OCI-LY7 (cell line): ENCODE measurements around the gene EIF2S2. TPM values are rescaled to one million over a fixed set of nuclear protein-coding genes. Genes with fewer than 3 reads are reported as not detected.

Experiments
- BruUV-seq: library from RNA; stranded (reverse); fragments of 400-500 nt; replicated peaks from 2 replicates; lab custom pipeline; 2021; lab: Mats Ljungman, UMichigan
- CTCF ChIA-PET: fragments of 300-600 bp; sonication (Branson Sonifier 250); formaldehyde crosslinking; loops from one replicate; lab custom pipeline; 2022; ENCODE audit warnings: antibody characterized with exemption; ENCODE audit not compliant: unreplicated experiment; lab: Charles Lee
- POLR2A ChIA-PET: fragments of 300-600 bp; sonication (Branson Sonifier 250); formaldehyde crosslinking; loops from one replicate; lab custom pipeline; 2022; ENCODE audit warnings: antibody characterized with exemption; lab: Charles Lee
- DNase-seq: peaks from one replicate; pipeline ENCODE4 v3.0.0-alpha.2; 2015; ENCODE audit warnings: low spot score
- H2AFZ ChIP-seq: fragments of 200-600 bp; sonication (generic), shearing (Covaris generic); 2 replicates; pipeline ENCODE4 v1.6.1; 2014; ENCODE audit warnings: mild to moderate bottlenecking, antibody characterized with exemption, low read length, moderate library complexity
- H3K27ac ChIP-seq: fragments of 200-600 bp; sonication (generic); 2 replicates; pipeline ENCODE4 v1.5.1; 2014; ENCODE audit warnings: mixed run types, low read depth, mild to moderate bottlenecking, moderate library complexity, low read length, inconsistent platforms; ENCODE audit not compliant: poor library complexity, severe bottlenecking
- H3K36me3 ChIP-seq: fragments of 200-600 bp; sonication (generic); 2 replicates; pipeline ENCODE4 v1.6.1; 2014; ENCODE audit warnings: mild to moderate bottlenecking, antibody characterized with exemption, low read length, moderate library complexity, mixed read lengths; ENCODE audit not compliant: insufficient read depth
- H3K4me1 ChIP-seq: fragments of 200-600 bp; sonication (generic); 2 replicates; pipeline ENCODE4 v1.5.1; 2014; ENCODE audit warnings: mild to moderate bottlenecking, low read length; ENCODE audit not compliant: insufficient read depth, poor library complexity, severe bottlenecking
- H3K4me2 ChIP-seq: fragments of 200-600 bp; sonication (generic); 2 replicates; pipeline ENCODE4 v1.6.1; 2014; ENCODE audit warnings: mild to moderate bottlenecking, low read length
- H3K4me3 ChIP-seq: fragments of 200-600 bp; sonication (generic); 2 replicates; pipeline ENCODE4 v1.5.1; 2014; ENCODE audit warnings: mild to moderate bottlenecking, low read depth, low read length; ENCODE audit not compliant: poor library complexity, severe bottlenecking
- H3K79me2 ChIP-seq: fragments of 200-600 bp; sonication (generic); 2 replicates; pipeline ENCODE4 v1.6.1; 2016; ENCODE audit warnings: low read depth, mild to moderate bottlenecking, low read length, moderate library complexity, mixed read lengths; ENCODE audit not compliant: insufficient read depth
- H3K9me2 ChIP-seq: fragments of 200-600 bp; sonication (generic); 2 replicates; pipeline ENCODE4 v1.6.1; 2016; ENCODE audit warnings: mild to moderate bottlenecking, low read length, mixed read lengths; ENCODE audit not compliant: insufficient read depth
- H3K9me3 ChIP-seq: fragments of 200-600 bp; sonication (generic); 2 replicates; pipeline ENCODE4 v1.6.1; 2014; ENCODE audit warnings: mild to moderate bottlenecking, mixed run types, low read length, mixed read lengths
- H4K20me1 ChIP-seq: fragments of 200-600 bp; sonication (generic); 2 replicates; pipeline ENCODE4 v1.6.1; 2014; ENCODE audit warnings: mild to moderate bottlenecking, antibody characterized with exemption, low read length, moderate library complexity, mixed read lengths; ENCODE audit not compliant: insufficient read depth
- EZH2phosphoT487 ChIP-seq: fragments of 200-600 bp; sonication (generic); IDR thresholded peaks from 2 replicates; pipeline ENCODE4 v1.6.1; 2018; ENCODE audit warnings: low read depth, borderline replicate concordance, mild to moderate bottlenecking, mixed run types, antibody characterized with exemption, low read length, moderate library complexity, mixed read lengths
- intact Hi-C: fragments of 100-400 bp; cut with micrococcal nuclease; formaldehyde crosslinking; loops from one replicate; pipeline ENCODE4 v1.10.0; 2022; ENCODE audit not compliant: unreplicated experiment
- total RNA-seq, 2 experiments: library from RNA; depleted of rRNA in 1 of 2; stranded (reverse); fragments of >200 nt in 1 of 2; shearing (Covaris generic) in 1 of 2; gene quantifications; 2 replicates each; pipeline ENCODE4 v1.2.3, GENCODE V29; 2014 to 2022
- TF ChIP-seq, protein P1 (sequence below): fragments of 200-600 bp; sonication (generic); conservative IDR thresholded peaks from 2 replicates; pipeline ENCODE4 v1.5.1; 2014; ENCODE audit warnings: mild to moderate bottlenecking, antibody characterized with exemption, low read length, moderate library complexity, mixed read lengths

The EIF2S2 gene
- total RNA-seq, 2 experiments from 2014 or later = 104 to 130 TPM

DNA sequence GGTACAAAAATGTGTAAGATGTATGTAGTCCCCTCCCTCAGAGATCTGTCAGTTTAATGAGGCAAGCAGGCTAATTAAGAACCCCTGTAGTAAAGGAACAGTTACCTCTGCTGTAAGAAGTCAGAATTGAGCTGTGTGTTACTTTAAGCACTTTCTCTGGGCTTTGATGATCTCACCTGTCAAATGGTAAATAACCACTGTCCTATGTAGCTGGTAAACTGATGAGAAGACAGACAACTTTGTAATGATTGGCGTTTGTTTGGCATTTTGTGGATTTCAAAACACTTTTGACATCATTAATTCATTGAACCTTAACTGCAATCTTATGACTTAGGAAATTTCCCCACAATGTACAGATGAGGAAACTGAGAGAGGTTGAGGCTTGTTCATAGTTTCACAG, 62.7 kb downstream of the EIF2S2 start:
- no peak for DNase-seq
- intact Hi-C loops = no loop called here
- ChIA-PET POLR2A (interaction anchor here (1.0 kb wide), 1 partner anchor 119 kb away, joined by 4 read pairs; no protein-coding TSS in a partner anchor), CTCF (no interaction called here)
- peaks cover 87% of the 10 kb centered on the region for H3K79me2 ChIP-seq
- H3K4me2 ChIP-seq = no peak overlapping the region
- no TSS peak for BruUV-seq
- H2AFZ ChIP-seq = no peak overlapping the region
- TF ChIP-seq, protein P1, sequence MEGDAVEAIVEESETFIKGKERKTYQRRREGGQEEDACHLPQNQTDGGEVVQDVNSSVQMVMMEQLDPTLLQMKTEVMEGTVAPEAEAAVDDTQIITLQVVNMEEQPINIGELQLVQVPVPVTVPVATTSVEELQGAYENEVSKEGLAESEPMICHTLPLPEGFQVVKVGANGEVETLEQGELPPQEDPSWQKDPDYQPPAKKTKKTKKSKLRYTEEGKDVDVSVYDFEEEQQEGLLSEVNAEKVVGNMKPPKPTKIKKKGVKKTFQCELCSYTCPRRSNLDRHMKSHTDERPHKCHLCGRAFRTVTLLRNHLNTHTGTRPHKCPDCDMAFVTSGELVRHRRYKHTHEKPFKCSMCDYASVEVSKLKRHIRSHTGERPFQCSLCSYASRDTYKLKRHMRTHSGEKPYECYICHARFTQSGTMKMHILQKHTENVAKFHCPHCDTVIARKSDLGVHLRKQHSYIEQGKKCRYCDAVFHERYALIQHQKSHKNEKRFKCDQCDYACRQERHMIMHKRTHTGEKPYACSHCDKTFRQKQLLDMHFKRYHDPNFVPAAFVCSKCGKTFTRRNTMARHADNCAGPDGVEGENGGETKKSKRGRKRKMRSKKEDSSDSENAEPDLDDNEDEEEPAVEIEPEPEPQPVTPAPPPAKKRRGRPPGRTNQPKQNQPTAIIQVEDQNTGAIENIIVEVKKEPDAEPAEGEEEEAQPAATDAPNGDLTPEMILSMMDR = no peak
- TF ChIP-seq EZH2phosphoT487 = no peak
- no peaks in the 10 kb centered on the region for H3K9me2 ChIP-seq
- peaks cover 11% of the 10 kb centered on the region; the same call in 1 of the 2 replicates for H4K20me1 ChIP-seq
- no peak overlapping the region for H3K27ac ChIP-seq
- no peak overlapping the region for H3K4me3 ChIP-seq
- peaks cover 6% of the 10 kb centered on the region for H3K4me1 ChIP-seq
- H3K9me3 ChIP-seq = no peaks in the 10 kb centered on the region
- peaks cover 40% of the 10 kb centered on the region for H3K36me3 ChIP-seq

DNA sequence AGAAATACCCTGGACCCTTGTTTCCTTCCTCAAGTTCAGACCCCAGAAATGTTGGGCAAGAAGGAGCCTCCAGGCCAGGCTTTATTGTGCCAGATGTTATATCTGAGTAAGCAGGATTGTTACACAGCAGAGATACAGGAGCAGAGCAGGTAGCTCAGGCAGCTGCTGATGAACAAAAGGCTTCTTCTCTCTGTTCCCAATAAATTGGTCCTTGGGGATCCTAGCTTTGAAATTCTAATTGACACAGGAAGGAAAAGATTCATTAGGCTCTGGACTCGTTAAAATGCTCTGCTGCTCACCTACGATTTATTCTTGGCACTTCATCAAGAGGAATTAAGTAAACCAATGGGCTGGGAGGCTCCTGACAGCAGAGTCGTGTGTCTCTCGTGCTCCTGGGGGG, 64.1 kb downstream of the EIF2S2 start:
- no TSS peak for BruUV-seq
- H3K27ac ChIP-seq = no peak overlapping the region
- H3K36me3 ChIP-seq = peaks cover 44% of the 10 kb centered on the region
- H3K79me2 ChIP-seq = peaks cover 87% of the 10 kb centered on the region
- CTCF ChIA-PET = no interaction called here
- peaks cover 6% of the 10 kb centered on the region for H3K4me1 ChIP-seq
- intact Hi-C loops = no loop called here
- peaks cover 11% of the 10 kb centered on the region; the same call in 1 of the 2 replicates for H4K20me1 ChIP-seq
- H2AFZ ChIP-seq = no peak overlapping the region
- POLR2A ChIA-PET = interaction anchor here (0.6 to 1.0 kb wide), 3 partner anchors 40 to 467 kb away, joined by 3 to 5 read pairs (median 3); no protein-coding TSS in a partner anchor
- no peak for DNase-seq
- no peak overlapping the region for H3K4me2 ChIP-seq
- no peak overlapping the region for H3K4me3 ChIP-seq
- TF ChIP-seq EZH2phosphoT487 = no peak
- TF ChIP-seq, protein P1 = no peak
- no peaks in the 10 kb centered on the region for H3K9me3 ChIP-seq
- H3K9me2 ChIP-seq = no peaks in the 10 kb centered on the region

DNA sequence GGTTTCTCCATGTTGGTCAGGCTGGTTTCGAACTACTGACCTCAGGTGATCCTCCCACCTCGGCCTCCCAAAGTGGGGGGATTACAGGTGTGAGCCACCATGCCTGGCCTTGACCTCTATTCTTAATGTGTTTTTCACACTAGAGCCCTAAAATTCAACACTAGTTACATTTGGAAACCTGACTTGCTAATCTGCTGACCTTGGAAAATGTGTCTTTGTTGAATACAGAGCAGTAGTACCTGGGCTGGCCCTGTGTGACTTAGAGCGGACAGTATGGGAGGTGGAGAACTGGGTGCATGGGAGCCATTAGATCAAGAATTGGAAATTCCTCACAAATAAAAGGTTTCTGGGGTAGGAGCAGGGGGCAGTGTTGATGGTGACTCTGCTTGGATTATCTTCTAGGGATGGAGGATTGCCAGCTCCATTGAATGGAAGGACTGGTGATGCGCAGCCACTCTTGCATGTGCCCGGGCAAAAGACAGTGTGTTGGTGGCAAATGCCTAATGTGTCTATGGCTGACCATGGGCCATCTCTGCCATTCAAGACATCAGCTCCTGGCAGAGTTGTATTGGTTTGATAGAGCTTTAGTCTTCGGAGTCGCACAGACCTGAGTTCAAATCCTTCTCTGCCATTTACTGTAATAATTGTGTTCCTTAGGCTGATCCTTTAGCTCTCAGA, 64.9 kb downstream of the EIF2S2 start:
- H3K36me3 ChIP-seq = peaks cover 49% of the 10 kb centered on the region
- H3K79me2 ChIP-seq = peaks cover 89% of the 10 kb centered on the region
- intact Hi-C loops = no loop called here
- H3K9me3 ChIP-seq = no peaks in the 10 kb centered on the region
- peaks cover 11% of the 10 kb centered on the region for H4K20me1 ChIP-seq
- no TSS peak for BruUV-seq
- no peak overlapping the region for H3K27ac ChIP-seq
- no peaks in the 10 kb centered on the region for H3K9me2 ChIP-seq
- DNase-seq = no peak
- no peak overlapping the region for H3K4me3 ChIP-seq
- POLR2A ChIA-PET = interaction anchor here (0.6 to 0.9 kb wide), 2 partner anchors 68 to 1335 kb away, joined by 3 read pairs; no protein-coding TSS in a partner anchor
- H3K4me1 ChIP-seq = peaks cover 6% of the 10 kb centered on the region
- H2AFZ ChIP-seq = no peak overlapping the region
- CTCF ChIA-PET = no interaction called here
- no peak overlapping the region for H3K4me2 ChIP-seq
- TF ChIP-seq, protein P1 = no peak
- no peak for TF ChIP-seq EZH2phosphoT487
